GM06990 (cell line): ENCODE results near the gene DNAJC25.
A peak's percentile ranks its signal among the peaks of the same experiment; 100 is the strongest.

Experiments
- DNase-seq: peaks from one replicate; pipeline ENCODE4 v3.0.0-alpha.2; 2011; ENCODE audit not compliant: insufficient read length; ENCODE audit errors: extremely low read depth
- H3K27me3 ChIP-seq: replicated peaks from 2 replicates; pipeline ENCODE4 v1.6.0; 2011; ENCODE audit warnings: low read length; ENCODE audit not compliant: control insufficient read depth, insufficient read depth
- H3K36me3 ChIP-seq: 2 replicates; pipeline ENCODE4 v1.5.1; 2011; ENCODE audit warnings: low read length; ENCODE audit not compliant: control insufficient read depth, insufficient read depth
- H3K4me3 ChIP-seq: replicated peaks from 2 replicates; pipeline ENCODE4 v1.5.1; 2011; ENCODE audit warnings: low read depth, mild to moderate bottlenecking, control low read depth, low read length
- CTCF ChIP-seq: IDR thresholded peaks from 2 replicates; pipeline ENCODE4 v1.5.1; 2011; ENCODE audit warnings: low read length, control low read depth, mild to moderate bottlenecking, inconsistent platforms; ENCODE audit not compliant: insufficient read depth, poor library complexity, severe bottlenecking

The DNAJC25 gene

GRCh38 chr9:111631214-111631971, at the start of gene DNAJC25:
DNAJC25 (plus strand) TSS chr9:111631334; CDS start chr9:111631408, 74 bp downstream.
- no peak for TF ChIP-seq CTCF
- Histone ChIP-seq H3K27me3 (no peaks in the 10 kb centered on the region), H3K36me3 (no peaks in the 10 kb centered on the region; the same call in 1 of the 2 replicates), H3K4me3 (peak within 1 kb of the TSS; percentile 90)
- peak; percentile 99 for DNase-seq

- no peak for TF ChIP-seq CTCF
- H3K4me3 ChIP-seq: no peak overlapping the region
- H3K27me3 ChIP-seq: no peaks in the 10 kb centered on the region
- no peaks in the 10 kb centered on the region for H3K36me3 ChIP-seq
- no peak for DNase-seq
Observed at GRCh38 chr9:111582888-111583287, 48.2 kb upstream of the DNAJC25 start.

DNA sequence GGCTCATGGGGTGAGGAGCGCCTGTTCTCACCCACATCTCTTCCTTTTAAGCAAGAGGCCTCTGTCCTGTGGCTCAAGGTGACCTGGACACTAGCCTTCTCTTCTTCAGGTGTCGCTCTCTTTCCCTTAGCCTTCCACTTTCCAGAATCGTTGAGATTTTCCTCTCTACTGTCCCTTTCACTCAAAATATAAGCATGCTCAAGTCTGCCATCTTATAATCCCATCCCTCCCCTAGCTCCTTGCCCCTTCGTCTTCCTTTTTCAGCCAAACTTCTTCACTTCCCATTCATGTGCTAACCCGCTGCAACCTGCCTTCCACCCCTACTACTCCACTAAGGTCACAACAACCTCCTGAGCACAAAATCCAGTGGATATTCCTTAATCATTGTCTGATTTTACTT, 44.8 kb upstream of the DNAJC25 start:
- Histone ChIP-seq H3K27me3 (no peaks in the 10 kb centered on the region), H3K4me3 (no peak overlapping the region), H3K36me3 (no peaks in the 10 kb centered on the region)
- TF ChIP-seq CTCF: no peak
- DNase-seq: no peak

- Histone ChIP-seq H3K27me3 (no peaks in the 10 kb centered on the region), H3K36me3 (no peaks in the 10 kb centered on the region), H3K4me3 (no peak overlapping the region)
- DNase-seq: no peak
- no peak for TF ChIP-seq CTCF
Observed at GRCh38 chr9:111588846-111589245, 42.3 kb upstream of the DNAJC25 start.

DNA sequence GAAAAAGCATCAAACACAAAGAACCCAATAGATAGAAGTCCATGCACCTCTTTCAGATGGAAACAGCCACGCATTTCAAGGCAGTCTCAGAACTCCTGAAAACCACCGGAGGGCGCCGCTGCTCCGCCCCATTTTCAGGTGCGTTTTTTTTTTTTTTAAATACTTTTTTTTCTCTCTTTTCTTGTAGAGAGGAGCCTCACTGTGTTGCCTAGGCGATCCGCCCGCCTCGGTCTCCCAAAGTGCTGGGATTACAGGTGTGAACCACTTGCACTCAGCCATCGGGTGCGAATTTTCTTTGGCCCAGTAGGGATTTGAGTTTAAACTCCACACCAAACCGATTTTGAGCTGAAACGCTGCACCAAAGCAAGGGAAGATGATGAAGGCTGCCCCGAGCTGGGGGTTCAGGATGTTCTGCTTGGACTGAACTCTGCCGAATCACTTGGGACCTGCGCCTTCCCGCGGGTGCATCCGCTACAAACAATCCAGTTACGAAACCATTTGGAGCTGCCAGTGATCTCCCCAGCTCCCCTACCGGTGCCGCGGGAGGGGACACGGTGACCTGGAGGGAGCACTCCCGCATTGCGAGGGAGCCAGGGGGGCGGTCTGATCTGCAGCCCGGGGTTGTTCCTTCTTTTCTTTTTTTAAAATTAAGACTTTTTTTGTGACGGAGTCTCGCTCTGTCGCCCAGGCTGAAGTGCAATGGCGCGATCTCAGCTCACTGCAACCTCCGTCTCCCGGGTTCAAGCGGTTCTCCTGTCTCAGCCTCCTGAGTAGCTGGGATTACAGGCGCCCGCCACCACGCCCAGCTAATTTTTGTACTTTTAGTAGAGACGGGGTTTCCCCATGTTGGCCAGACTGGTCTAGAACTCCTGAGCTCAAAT, 33.0 kb upstream of the DNAJC25 start:
- peak; percentile 79 for TF ChIP-seq CTCF
- no peaks in the 10 kb centered on the region for H3K27me3 ChIP-seq
- peak; percentile 52 for DNase-seq

More for the DNA sequence above, 33.0 kb upstream of the DNAJC25 start:
- Histone ChIP-seq H3K4me3 (peak overlapping the region; percentile 66), H3K36me3 (no peaks in the 10 kb centered on the region)
